Dedifferentiated amniotic fluid mesenchymal stem cell (primary cell): ENCODE results near the gene USP31.
"Not testable (repeated sequence)": the region's sequence is repeated elsewhere in the genome, so short reads cannot be mapped to it uniquely, and the experiment has no call there.

Source experiments
- DNase-seq: peaks from one replicate; pipeline ENCODE4 v3.0.0-alpha.2; 2016; ENCODE audit errors: extremely low spot score

USP31 gene

DNA sequence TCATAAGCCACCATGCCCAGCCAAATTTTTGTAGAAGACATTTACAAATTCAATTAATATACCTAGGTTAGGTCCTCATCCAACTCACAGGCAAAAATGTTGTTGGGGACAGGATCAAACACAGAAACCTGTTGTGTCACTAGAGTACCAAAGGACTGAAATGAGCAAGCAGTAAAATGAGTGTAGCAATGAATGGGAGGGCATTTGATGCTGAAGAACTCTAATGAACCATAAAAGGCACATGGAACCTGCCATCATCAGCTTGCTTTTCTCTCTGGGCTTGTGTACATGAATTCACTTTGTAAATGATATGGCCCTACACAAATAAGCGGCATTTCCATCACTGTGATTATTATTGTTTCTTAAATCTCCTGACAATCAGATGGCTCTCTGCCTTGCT, 17.8 kb downstream of the USP31 start:
- no peak for DNase-seq

- no peak for DNase-seq
Measured at GRCh38 chr16:23131036-23131435, 18.2 kb downstream of the USP31 start.

GRCh38 chr16:23129686-23130085, 19.6 kb downstream of the USP31 start:
- no peak for DNase-seq

GRCh38 chr16:23128056-23128455, 21.2 kb downstream of the USP31 start:
- DNase-seq: no peak

DNA sequence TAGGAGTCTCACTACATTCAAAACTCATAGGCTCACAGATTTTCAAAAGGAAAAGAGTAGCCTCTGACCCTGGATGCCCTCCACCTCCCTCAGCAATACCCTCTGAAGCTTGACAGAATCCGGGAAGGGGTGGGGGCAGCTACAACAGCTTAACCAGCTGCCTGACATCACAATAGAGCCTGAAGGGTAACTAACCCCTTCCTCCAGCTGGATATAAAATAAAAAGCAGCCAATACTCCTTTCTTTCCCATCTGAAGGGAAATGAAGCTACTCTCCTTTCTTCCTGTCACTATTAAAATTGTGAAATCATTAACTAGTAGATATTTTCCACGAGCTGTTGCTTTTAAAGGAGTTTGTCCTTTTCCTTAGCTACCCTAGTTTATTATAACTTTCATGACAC, 24.0 kb downstream of the USP31 start:
- DNase-seq: no peak

DNA sequence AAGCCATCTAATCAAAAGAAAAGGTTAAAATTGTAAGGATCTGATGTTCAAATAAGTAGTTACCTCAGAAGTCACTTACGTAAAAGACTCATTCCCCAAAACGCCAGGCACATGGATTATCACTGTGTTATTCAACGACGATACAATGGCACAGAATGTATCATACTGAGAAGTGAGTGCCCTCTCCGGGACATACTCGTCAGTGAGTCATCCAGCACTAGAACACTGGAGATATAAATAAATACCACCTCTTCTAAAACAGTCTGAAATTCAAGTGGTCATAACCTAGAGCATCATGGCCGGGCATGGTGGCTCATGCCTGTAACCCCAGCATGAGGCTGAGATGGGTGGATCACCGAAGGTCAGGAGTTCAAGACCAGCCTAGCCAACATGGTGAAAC, 24.9 kb downstream of the USP31 start:
- peak; percentile 70 for DNase-seq

GRCh38 chr16:23122144-23122543, 27.1 kb downstream of the USP31 start:
- no peak for DNase-seq

DNA sequence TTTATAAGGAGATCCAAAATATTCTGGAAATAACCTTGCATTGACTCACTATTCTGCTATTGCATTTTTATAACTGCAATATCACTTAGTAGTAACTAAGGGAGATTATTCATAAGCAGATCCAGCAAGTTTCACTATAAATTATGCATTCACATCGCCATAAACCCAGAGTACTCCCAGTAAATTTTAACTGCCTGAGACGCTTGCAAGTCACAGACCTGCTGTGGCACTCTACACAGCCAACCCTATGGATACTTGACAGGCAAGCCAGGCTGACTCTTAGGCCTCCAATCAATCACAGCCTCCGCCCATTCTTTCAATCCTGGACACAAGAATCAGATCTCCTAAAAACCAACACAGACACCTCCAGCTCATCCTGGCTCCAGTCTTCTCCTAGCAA, 28.2 kb downstream of the USP31 start:
- no peak for DNase-seq

- DNase-seq: no peak
Measured at GRCh38 chr16:23120562-23120961, 28.7 kb downstream of the USP31 start.

DNA sequence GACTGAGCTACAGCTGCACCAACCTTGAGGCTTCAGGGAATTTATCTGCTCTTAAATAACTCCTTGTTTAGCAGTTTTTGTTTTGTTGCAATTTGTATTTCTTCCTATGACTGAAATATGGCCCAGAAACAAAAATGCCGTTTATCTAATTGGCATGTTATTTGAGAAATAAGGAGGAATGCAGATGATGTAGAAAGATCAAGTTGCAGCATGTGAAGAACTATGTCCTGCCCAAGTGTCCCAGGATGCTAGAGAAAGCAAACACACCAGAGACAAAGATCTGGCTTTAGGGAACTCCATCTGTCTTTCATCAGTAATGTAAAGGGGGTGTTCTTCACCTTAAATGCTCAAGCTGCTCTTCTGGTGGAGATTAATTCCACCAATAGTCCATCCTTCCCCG, 29.7 kb downstream of the USP31 start:
- peak; percentile 83 for DNase-seq

DNA sequence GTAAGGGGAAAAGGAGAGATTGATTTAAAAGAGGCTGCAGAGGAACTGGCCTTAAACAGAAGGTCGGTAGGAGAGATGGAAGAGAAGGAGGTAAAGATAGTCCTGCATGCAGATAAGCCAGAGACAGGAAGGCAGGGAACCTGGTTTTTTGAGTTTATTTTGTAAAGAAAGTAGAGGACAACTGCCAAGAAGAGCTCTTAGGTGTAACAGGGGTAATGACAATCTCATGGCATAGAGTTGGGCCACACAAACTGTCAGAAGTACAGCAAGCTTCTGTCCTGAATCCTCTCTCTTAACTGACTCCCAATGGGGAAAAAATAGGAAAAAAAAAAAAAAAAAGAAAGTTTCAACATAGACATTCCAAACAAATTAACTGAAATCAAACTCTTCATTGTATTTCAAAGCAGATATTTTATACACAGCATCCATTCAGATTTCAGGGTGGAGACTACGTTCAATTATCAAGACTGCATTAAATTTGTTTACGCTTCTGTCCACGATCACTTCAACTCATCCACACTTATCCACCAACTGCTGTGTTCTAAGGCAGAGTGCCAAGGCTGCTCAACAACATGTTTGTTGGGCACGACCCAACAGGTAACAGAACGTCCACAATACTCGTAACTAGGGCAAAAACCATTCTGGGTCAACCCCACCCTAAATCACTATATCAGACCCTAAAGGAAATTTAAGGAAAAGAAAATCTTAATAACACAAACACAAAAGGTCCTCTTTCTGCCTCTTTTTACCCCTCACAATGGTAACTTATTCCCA, 34.9 kb downstream of the USP31 start:
- DNase-seq: no peak

DNA sequence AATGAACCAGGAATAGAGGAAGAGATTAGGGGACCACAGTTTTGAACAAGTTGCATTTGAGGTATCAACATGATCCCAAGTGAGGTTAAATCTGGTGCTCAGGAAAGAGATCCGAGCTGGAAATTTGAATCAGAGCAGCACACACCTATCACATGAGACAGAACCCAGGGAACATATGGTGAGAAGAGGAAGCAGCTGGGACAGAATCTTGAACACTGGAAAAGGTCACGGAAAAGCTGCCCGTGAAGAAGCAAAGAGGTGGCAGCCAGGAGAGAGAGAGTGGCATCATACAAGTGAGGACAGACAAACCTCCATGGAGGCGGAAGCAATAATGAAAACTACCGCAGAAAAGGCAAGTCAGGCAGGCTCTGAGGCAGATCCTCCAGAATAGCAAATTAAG, 36.1 kb downstream of the USP31 start:
- DNase-seq: no peak

DNA sequence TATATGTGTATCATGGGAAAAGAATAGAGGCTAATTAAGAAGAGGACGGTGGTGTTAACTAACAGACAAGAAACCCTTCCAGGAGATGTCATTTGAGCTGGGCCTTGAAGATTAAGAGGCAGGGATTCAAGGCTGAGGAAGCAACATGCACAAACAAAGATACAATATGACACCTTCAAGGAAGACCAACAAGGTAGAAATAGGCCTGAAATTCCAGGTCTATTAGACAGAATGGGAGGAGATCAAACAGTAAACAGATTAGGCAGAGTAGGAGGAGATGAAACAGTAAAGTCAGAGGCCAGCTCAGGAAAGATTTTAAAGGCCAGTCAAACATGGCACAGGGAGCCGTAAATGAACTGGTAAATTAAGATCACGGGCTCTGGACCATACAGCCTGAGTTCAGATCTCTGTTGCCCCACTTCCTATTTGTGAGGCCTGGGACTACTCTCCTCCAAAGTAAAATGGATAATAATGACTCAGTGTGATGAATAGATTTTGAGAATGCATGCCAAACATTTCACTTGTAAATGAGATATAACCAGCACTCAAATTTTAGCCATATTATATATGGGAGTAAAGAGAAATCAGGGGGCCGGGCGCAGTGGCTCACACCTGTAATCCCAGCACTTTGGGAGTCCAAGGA, 38.9 kb downstream of the USP31 start:
- DNase-seq: no peak

DNA sequence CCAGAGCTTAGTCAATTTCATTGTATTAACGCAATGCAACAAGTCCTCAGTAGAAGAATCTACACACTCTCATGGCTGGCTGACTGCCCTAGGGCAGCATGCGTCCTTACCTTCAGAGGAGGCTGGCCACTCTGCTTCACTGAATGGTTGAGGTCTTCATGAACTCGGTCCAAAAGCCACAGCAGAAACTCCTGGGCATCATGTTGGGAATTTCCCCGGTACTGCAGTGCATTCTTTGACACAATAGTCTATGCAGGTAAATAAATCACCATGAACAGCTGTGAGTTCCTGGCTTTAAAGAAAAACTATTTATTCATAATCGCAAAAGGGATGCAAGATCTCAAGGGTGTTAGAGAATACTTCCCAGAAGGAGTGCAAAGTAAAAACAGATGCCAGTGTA, 41.3 kb downstream of the USP31 start:
- DNase-seq: no peak

GRCh38 chr16:23107117-23107516, 42.1 kb downstream of the USP31 start:
- no peak for DNase-seq

DNA sequence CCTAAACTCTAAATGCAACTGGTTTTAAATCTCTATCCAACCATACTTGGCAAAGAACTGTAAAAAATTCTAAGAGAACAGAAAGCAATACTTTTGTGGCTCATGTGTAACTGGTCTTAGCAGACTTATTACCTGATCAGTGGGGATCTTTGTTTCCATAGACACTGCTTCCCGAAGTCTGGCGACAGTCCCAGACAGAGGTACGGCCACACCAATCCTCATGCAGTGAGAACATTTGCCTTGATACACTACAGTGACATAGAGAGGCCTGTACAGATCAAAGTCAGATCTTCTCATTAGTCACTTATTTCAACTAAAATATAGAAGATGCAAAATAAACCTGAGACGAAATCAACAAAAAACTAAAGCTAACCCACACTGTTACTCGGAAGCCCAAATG, 43.9 kb downstream of the USP31 start:
- no peak for DNase-seq

- DNase-seq: no peak
Measured at GRCh38 chr16:23104032-23104955, 45.0 kb downstream of the USP31 start.

GRCh38 chr16:23103603-23104002, 45.6 kb downstream of the USP31 start:
- no peak for DNase-seq

- no peak for DNase-seq
Measured at GRCh38 chr16:23101012-23101550, 48.2 kb downstream of the USP31 start.

- not testable (repeated sequence) for DNase-seq
Measured at GRCh38 chr16:23096450-23096849, 52.8 kb downstream of the USP31 start.

DNA sequence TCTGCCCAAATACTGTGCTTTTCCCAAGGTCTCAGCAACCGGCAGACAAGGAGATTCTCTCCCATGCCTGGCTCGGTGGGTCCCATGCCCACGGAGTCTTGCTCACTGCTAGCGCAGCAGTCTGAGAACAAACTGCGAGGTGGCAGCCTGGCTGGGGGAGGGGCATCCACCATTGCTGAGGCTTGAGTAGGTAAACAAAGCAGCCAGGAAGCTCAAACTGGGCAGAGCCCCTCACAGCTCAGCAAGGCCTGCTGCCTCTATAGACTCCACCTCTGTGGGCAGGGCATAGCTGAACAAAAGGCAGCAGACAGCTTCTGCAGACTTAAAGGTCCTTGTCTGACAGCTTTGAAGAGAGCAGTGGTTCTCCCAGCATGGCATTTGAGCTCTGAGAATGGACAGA, 55.1 kb downstream of the USP31 start:
- DNase-seq: not testable (repeated sequence)

DNA sequence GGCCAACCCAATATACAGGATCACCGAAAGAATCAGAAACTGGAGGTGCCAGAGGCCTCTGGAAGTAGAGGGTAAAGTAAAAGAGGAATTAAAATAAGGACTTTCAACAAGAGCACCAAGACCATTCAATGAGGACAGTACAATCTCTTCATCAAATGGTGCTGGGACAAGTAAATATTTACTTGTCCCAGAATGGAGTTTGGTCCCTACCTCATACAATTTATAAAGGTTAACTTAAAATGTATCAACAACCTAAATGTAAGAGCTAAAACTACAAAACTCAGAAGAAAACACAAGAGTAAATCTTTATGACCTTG, 56.5 kb downstream of the USP31 start:
- DNase-seq: no peak
